ENCODE measurements around the gene ADRA2B.

GRCh38 chr2:96113951-96114350 is 2.4 kb downstream of the ADRA2B start:
- TF ChIP-seq CTCF (conservative IDR thresholded peaks at IDR 0.05) (no peak), ZFX (IDR thresholded peaks at IDR 0.05) (no peak)

Data from C4-2B (cell line).